Activated CD4-positive, CD25-positive, alpha-beta regulatory T cell (primary cell): Measurements from ENCODE around the gene QKI.
"Not testable (repeated sequence)": the region's sequence is repeated elsewhere in the genome, so short reads cannot be mapped to it uniquely, and the experiment has no call there.

Source experiments
- DNase-seq, 4 experiments: peaks; one replicate each; lab custom pipeline; 2025; lab: John Stamatoyannopoulos, UW

Gene QKI

DNA sequence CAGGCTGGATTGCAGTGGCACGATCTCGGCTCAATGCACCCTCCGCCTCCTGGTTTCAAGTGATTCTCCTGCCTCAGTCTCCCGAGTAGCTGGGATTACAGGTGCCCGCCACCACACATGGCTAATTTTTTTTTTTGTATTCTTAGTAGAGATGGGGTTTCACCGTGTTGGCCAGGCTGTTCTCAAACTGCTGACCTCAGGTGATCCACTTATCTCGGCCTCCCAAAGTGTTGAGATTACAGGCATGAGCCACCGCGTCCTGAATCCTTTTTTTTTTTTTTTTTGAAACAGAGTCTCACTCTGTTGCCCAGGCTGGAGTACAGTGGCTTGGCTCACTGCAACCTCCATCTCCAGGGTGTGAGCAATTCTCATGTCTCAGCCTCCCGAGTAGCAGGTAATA lies 24.9 kb downstream of the QKI start:
- not testable (repeated sequence) for DNase-seq

DNA sequence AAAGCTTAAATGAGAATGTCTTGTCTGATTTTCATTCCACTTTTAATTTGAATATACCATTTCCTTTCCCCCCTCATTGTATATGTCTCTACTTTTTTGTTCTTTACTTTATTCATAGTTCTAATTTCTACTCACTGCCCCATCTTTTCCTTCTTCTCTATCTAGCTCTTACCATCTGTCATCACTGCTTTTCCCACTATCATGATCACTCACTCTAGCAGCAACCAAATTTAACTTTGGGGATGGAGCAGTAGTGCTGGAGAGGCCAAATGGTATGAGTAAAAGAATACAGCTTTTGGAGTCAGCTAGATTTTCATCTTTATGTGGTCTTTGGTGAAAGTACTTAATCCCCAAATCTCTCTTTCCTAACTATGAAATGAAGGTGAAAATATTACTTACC lies 25.5 kb downstream of the QKI start:
- no peak for DNase-seq

DNA sequence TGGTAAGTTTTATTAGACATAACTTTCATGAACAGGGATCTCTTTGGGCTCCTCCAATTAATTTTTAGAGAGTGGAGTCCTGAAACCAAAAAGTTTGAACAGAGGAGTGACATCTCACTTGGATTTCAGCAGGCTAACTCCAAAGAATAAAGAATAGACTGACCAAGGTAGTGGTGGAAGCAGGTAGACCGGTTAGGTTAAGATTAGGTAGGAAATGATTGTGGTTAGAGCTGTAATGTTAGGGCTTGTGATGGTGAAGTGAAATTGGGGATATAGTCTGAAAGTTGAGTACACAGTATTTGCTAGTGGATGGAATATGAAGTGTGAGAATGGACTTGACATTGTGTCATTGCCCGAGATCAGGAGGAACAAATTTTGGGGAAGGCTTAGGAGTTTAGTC lies 27.8 kb downstream of the QKI start:
- DNase-seq = no peak

- DNase-seq = no peak
Observed at GRCh38 chr6:163444077-163444476, 29.6 kb downstream of the QKI start.

GRCh38 chr6:163446549-163446948 lies 32.0 kb downstream of the QKI start:
- DNase-seq = no peak

- DNase-seq = no peak
Observed at GRCh38 chr6:163449076-163449475, 34.6 kb downstream of the QKI start.

GRCh38 chr6:163454425-163454824 lies 39.9 kb downstream of the QKI start:
- DNase-seq = no peak

DNA sequence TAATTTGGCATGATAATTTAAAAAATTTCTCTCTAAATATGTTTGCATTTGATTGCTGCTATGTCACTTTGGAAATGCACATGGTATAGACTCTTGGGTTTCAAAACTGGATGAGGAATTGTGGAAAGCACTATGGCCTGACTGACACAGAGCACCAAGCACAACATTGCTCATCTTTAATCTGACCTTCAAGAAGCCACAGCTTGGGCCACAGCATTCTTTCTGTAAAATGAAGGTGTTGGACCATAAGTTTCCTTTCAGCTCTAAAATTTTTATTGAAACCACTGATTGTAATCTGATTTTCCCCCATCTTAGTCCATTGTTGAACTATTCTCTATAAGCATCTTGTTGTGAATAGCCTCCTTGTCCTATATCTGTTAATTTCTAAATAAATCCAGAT lies 41.0 kb downstream of the QKI start:
- no peak for DNase-seq

DNA sequence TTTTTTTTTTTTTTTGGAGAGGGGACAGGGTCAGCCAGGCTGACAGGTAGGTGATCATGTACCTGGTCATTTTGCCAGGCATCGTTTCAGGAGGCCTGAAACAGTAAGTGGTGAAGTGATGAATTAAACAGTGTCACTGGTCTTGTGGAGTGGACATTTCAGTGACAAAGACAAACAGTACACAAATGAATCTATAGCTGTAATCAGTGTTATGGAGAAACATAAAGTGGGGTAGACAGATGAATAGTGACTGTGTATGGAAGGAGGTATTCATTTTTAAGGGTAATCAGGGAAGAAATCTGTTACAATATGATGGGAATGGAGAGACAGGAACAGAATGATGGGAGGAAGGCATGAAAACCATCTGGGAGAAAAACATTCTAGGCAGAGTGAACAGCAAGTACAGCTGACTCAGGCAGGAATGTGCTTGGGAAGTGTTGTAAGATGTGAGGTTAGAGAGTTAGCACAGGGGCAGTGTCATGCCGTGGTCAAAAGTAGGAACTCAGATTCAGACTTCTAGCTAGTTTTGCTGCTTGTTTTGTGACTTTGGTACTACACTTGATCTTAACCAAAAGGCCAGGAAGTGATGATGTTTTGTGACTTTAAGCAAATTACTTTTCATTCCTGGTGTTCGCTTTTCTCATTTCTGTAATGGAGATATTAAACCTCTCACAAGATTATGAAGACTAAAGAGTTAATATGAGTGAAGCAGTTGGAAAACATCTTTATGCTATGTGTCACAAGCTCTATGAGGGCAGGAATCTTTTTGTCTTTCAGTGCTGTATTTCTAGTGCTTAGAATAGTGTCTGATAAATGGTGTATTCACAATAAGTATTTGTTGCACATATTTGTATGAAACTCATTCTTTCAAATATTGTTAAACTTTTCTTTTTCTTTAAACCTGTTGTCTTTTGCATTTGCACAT lies 43.4 kb downstream of the QKI start:
- no peak for DNase-seq

DNA sequence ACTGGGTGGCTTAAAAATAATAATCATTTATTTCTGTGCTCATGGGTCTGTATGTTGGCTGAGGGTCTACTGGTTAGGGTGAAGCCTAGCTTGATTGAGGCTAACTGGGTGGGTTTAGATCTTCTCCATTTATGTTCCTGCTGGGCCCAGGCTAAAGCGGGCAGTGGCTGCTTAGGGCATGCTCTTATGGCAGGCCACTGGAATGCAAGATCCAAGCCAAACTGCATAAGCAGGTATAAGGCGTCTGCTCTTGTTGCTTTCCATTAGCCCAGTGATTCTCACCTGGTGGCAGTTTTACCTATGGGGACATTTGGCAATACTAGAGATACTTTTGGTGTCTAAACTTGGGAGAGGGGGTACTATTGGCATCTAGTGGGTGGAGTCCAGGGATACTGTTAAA lies 44.5 kb downstream of the QKI start:
- DNase-seq = no peak

DNA sequence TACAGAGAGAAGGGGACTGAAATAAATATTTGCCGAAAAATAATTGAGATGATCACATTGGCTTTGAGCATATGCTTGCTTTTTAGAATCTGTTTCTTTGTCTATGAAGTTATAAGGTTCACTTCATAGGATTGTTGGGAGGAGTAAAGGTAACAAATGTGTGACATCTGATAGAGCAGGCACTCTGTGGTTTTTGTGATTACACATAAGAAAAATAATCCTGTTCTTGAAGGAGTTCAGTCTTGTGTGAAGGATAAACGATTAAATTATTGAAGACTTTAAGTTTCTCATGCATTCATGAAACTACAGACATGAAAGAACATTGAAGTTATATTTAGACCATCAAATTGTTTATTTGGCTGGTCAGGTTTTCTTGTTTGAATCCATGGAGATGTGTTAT lies 45.0 kb downstream of the QKI start:
- no peak for DNase-seq

DNA sequence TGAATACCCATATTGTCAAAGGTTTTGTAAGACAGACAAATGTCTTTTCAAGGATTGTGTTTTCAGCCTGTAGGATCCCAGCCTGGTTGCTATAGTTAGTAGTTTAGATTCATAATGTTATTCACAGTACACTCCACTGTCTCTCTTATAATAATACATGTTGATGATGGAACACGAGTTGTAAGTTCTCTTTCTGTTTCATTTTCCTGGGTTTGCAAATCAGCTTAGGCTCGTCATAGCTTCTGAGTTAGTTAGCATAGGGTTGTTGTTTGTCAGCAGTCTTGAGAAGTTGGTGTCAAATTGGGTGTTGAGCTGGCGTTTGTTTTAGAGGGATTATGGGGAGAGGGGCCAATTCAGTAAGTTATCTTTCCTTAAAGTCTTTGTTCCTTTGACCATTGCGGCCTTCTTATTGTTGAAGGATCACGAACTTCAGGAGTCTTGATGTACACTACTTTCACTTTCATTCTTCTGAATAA lies 45.8 kb downstream of the QKI start:
- no peak for DNase-seq

DNA sequence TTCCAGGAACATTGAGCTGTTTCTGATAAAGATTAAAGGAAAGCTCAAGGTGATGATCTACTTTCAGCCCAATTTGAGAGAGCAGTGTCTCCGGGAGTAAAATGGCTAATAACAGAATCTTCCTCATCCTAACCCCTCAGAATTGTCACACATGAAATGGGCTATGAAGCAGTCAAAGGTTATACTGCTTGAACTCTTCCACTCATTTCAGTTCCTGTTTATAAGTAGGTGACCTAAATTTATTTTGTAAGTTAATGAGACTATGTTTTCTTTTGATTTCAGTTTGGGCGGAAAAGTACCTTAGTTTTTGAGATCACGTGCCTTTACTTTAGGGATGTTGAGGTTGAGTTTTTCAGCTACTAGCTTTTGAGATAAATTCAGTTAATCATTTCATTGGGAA lies 47.2 kb downstream of the QKI start:
- DNase-seq = no peak

DNA sequence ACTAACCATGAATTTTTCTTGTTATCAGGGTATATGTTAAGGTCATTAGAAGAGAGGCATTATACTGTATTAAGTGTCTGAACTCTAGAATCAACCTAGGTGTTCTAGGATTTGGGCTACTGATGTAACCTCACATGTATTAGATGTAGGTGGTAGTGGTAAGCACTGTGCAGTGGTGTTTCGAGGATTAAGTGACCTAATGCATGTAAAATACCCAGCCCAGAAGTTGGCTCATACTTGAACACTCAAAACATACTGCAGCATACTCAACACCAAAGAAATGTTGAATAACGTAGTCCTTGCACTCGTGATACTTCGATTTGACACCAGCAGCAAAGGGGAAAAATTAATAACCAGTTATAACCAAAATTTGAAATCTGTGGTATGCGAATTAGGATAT lies 48.7 kb downstream of the QKI start:
- DNase-seq = no peak

GRCh38 chr6:163463795-163464194 lies 49.3 kb downstream of the QKI start:
- DNase-seq = no peak

DNA sequence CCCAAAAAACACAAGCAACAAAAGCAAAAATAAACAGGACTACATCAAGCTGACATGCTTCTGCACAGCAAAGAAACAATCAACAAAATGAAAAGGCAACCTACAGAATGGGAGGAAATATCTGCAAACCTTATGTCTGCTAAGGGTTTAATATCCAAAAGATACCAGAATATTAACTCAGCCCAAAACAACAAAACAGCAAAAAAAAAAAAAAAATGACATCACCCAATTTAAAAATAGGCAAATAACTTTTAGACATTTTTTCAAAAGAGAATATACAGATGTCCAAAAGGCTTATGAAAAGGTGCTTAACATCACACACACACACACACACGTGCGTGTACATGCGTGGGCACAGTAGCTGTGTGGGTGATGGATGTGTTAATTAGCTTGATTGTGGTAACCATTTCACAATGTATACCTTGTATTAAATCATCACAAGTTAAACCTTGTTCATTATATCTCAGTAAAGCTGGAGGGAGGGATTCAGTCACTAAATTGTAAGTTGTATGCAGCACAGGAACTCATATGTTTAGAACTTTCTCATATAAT lies 52.4 kb downstream of the QKI start:
- no peak for DNase-seq

- DNase-seq = no peak
Observed at GRCh38 chr6:163468738-163469137, 54.2 kb downstream of the QKI start.

DNA sequence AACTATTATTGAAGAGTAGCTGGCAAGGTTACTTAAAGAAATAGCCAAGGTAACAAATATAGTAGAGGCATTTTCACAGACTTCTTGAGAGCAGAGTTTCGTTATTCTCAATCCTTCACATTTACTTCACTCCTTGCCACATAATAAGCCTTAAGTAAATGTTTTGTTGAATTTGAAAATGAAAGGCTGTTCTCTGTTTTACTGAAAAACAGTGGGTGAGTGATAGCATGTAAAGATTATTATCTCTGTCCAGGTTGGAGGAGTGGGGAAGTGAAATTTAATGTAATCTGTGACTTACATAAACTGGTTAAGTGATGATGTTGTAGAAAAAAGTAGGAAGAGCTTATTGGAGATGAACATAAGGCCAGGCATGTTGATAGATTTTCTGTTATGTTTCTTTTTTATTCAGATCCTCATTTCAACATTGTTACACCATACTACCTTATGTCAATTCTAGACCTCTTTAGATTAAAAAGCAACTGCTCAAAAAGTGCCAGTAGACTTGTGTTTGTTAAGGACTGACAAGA lies 55.0 kb downstream of the QKI start:
- DNase-seq = no peak

GRCh38 chr6:163470611-163471010 lies 56.1 kb downstream of the QKI start:
- no peak for DNase-seq

DNA sequence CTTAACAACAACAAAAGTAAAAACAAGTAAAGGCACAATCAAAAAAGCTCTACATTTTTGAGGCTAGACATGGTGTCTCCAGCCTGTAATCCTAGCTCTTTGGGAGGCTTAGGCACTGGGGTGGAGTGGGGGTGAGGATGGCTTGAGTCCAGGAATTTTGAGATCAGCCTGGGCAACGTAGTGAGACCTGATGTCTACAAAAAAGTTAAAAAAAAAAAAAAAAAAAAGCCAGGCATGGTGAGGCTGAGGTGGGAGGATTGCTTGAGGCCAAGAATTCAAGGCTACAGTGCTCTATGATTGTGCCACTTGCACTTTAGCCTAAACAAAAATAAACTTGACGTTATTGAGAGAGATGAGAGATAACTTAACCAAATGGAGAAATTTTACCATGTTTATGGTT lies 60.1 kb downstream of the QKI start:
- no peak for DNase-seq

DNA sequence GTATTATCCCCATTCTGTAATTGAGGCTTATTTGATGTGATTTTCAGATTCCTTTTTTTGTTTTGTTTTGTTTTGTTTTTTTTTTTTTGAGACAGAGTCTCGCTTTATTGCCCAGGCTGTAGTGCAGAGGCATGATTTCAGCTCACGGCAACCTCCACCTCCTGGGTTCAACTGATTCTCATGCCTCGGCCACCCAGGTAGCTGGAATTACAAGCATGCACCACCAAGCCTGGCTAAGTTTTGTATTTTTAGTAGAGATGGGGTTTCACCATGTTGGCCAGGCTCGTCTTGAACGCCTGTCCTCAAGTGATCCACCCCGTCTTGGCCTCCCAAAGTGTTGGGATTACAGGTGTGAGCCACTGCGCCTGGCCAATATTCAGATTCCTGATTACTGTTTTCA lies 62.4 kb downstream of the QKI start:
- not testable (repeated sequence) for DNase-seq

DNA sequence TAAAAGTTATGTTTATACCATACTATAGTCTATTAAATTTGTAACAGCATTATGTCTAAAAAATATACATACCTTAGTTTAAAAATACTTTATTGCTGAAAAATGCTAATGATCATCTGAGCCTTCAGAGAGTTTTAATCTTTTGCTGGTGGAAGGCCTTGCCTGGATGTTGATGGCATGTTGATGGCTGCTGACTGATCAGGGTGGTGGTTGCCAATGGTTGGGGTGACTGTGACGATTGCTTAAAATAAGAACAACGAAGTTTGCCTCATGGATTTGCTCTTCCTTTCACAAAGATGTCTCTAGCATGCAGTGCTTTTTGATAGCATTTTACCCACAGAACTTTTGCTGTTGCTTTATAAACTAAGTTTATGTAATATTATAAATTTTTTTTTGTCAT lies 68.6 kb downstream of the QKI start:
- no peak for DNase-seq

- DNase-seq = no peak
Observed at GRCh38 chr6:163485388-163485851, 70.9 kb downstream of the QKI start.
